BLaER1 (cell line): Measurements from ENCODE around the gene DNAJA2.

Source experiments
- H3K27ac ChIP-seq: shearing (Covaris generic); formaldehyde crosslinking; 2 replicates; pipeline ENCODE4 v1.8.1; 2022
- H3K27me3 ChIP-seq: shearing (Covaris generic); formaldehyde crosslinking; 2 replicates; pipeline ENCODE4 v1.8.1; 2022
- H3K36me3 ChIP-seq: shearing (Covaris generic); formaldehyde crosslinking; 2 replicates; pipeline ENCODE4 v1.8.1; 2022
- H3K4me1 ChIP-seq: shearing (Covaris generic); formaldehyde crosslinking; 2 replicates; pipeline ENCODE4 v1.8.1; 2022
- H3K4me2 ChIP-seq: shearing (Covaris generic); formaldehyde crosslinking; 2 replicates; pipeline ENCODE4 v1.8.1; 2022
- H3K4me3 ChIP-seq: shearing (Covaris generic); formaldehyde crosslinking; 2 replicates; pipeline ENCODE4 v1.8.1; 2022
- H3K9ac ChIP-seq: shearing (Covaris generic); formaldehyde crosslinking; 2 replicates; pipeline ENCODE4 v1.8.1; 2022
- H3K9me3 ChIP-seq: shearing (Covaris generic); formaldehyde crosslinking; 2 replicates; pipeline ENCODE4 v1.8.1; 2022
- H4K20me1 ChIP-seq: shearing (Covaris generic); formaldehyde crosslinking; 2 replicates; pipeline ENCODE4 v1.8.1; 2022
- Cebpa-rat ChIP-seq: shearing (Covaris generic); IDR thresholded peaks from 2 replicates; pipeline ENCODE4 v1.8.1; 2022

DNAJA2 gene

DNA sequence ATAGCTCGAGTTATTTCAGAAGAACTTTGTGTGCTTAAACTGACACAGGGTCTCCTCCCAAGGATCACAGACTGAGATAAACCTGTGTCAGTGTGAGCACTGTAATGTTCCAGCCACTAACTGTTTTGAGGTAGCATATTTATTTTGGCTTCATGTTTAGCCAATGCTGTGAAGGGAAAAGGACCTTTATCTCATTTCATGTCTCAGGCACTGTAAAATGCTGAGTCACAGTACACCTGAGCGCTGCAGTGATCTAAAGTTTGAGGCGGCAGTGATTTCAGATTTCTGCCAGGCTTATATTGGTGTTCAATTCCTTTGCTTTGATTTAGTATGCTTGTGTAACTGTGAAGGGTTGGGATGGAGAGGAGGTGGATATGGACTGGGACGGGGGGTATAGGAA lies 3.1 kb upstream of the DNAJA2 start:
- Histone ChIP-seq H3K27me3 (no peaks in the 10 kb centered on the region), H3K27ac (no peak overlapping the region), H3K4me1 (peaks cover 19% of the 10 kb centered on the region), H4K20me1 (peaks cover 18% of the 10 kb centered on the region), H3K9me3 (no peaks in the 10 kb centered on the region), H3K4me2 (no peak overlapping the region), H3K9ac (no peak overlapping the region), H3K4me3 (no peak overlapping the region), H3K36me3 (peaks cover 4% of the 10 kb centered on the region; the same call in 1 of the 2 replicates)
- TF ChIP-seq Cebpa-rat: no peak

DNA sequence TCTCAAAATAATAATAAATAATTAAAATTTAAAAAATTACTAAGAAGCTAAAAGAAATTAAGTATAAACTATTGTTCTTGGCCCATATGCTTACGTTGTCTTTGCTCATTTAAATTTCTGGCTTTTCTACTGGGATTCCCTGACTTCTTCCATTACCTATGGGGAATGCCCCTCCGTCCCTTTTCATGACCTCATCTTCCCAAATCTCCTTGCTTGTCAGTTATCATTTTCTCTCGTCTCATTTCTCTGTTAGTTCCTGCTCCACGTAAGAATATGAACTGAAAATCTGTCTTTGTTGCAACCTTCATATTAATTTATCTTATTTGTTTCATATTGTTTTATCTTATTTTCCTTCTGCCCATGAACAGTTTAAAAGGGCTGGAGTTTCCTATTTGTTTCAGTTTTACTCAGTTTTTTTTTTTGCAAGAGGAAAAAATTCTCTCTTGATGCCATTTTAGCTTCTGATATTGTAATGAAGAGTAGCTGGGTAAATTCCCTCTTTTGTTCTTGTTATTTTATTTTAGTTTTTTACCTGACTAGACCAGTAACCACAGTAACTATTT lies 2.5 kb upstream of the DNAJA2 start:
- Histone ChIP-seq H3K4me3 (no peak overlapping the region), H4K20me1 (peaks cover 24% of the 10 kb centered on the region), H3K9ac (no peak overlapping the region), H3K4me2 (no peak overlapping the region), H3K27ac (no peak overlapping the region), H3K9me3 (no peaks in the 10 kb centered on the region), H3K36me3 (peaks cover 10% of the 10 kb centered on the region; the same call in 1 of the 2 replicates), H3K4me1 (peaks cover 24% of the 10 kb centered on the region), H3K27me3 (no peaks in the 10 kb centered on the region)
- no peak for TF ChIP-seq Cebpa-rat

DNA sequence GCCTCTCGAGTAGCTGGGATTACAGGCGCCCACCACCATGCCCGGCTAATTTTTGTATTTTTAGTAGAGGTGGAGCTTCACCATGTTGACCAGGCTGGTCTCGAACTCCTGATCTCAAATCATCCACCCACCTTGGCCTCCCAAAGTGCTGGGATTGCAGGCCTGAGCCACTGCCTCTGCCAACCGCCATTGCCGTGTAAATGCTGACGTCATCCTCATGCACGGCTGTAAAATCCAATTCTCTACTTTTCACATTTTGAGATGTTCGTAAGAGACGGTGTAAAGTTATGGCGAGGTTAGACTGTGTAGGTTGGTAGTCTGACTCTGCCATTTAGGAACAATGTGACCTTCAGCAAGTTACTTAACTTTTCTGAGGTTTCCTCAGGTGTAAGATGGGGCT lies 1.7 kb upstream of the DNAJA2 start:
- peaks cover 18% of the 10 kb centered on the region for H3K36me3 ChIP-seq
- no peak overlapping the region for H3K27ac ChIP-seq
- no peak overlapping the region for H3K9ac ChIP-seq
- H3K4me2 ChIP-seq: no peak overlapping the region
- H3K9me3 ChIP-seq: no peaks in the 10 kb centered on the region
- no peak for TF ChIP-seq Cebpa-rat
- H3K4me3 ChIP-seq: no peak overlapping the region
- H3K27me3 ChIP-seq: no peaks in the 10 kb centered on the region
- H3K4me1 ChIP-seq: peaks cover 33% of the 10 kb centered on the region
- H4K20me1 ChIP-seq: peaks cover 32% of the 10 kb centered on the region

DNA sequence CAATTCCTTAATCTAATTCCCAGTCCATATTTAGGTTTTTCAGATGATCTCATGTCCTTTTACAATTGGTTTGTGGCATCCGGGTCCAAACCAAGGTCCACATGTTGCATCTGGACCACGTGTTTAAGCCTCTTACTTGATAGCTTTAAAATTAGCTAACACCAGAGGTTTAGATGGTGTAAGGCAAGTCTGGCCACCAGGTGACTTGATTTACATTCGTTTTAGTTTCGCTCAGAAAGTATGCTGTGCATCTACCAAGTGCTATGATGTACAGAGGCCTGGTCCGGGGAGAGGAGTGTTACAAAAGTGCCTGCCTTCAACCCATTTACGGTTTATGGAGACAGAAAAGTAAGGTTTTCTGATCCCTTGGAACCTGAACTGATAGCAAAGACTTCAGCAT lies 878 bp upstream of the DNAJA2 start:
- Histone ChIP-seq H3K36me3 (peaks cover 24% of the 10 kb centered on the region), H3K4me2 (peak overlapping the region; percentile 88), H3K4me3 (peak overlapping the region; percentile 98), H3K27me3 (no peaks in the 10 kb centered on the region), H3K4me1 (peaks cover 34% of the 10 kb centered on the region), H3K9me3 (no peaks in the 10 kb centered on the region), H3K9ac (peak overlapping the region; percentile 98), H4K20me1 (peaks cover 40% of the 10 kb centered on the region), H3K27ac (peak overlapping the region; percentile 95)
- no peak for TF ChIP-seq Cebpa-rat

DNA sequence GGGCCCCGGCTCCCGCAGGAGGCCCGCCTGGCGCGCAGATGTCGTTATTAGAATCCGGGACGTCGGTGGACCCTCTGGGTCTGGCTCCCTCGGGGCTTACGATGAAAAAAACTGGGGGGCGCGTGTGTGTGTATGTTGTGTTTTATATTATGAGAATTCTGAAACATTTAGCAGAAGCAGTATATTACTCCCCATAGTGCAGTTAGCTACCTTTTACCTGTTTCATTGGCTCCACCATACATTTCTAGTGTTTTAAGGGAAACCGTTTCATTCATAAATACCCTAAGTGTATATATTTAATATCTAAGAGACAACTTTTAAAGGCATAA lies 486 bp upstream of the DNAJA2 start:
- TF ChIP-seq Cebpa-rat: no peak
- H4K20me1 ChIP-seq: peaks cover 44% of the 10 kb centered on the region
- peak overlapping the region; percentile 98 for H3K4me3 ChIP-seq
- H3K27ac ChIP-seq: peak overlapping the region; percentile 95
- H3K27me3 ChIP-seq: no peaks in the 10 kb centered on the region
- peak overlapping the region; percentile 98 for H3K9ac ChIP-seq
- peaks cover 28% of the 10 kb centered on the region for H3K36me3 ChIP-seq
- peaks cover 34% of the 10 kb centered on the region for H3K4me1 ChIP-seq
- peak overlapping the region; percentile 88 for H3K4me2 ChIP-seq
- no peaks in the 10 kb centered on the region for H3K9me3 ChIP-seq

DNA sequence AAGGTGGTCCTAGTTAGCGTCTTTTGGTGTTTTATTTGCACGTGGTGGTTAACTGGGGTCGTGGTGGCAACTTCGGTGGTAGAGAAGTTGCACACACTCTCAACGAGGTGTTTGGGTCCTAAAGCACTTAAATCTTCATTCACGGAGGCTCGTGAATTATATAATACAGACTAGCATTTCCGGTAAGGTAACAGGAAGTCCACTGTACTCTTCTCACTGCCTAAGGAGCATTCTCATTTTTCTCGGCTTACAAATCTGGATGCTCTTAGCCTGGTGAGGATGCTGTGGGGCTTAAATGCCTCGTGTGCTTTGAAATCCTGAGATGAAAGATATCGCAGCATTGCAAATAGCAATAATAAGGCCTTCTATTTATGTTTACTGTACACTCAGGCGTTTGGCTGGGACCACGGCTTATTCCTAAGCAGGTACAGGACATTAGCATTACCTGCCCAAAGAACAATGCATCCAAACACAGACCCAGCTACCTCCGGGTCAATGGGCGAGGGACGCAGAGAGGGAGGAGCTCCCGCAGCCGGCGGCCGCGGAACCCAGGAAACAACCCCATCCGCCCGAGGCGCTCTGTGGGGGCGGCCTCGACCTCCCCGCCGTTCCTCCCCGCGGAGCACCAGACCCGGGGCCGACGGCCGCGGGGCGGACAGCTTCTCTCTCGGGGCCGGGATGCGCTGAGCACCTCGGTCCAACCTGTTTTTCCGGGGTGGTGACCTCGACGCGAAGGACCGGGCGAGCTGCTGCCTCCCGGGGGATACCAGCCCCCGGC lies 856 bp downstream of the DNAJA2 start:
- H3K27me3 ChIP-seq: no peaks in the 10 kb centered on the region
- TF ChIP-seq Cebpa-rat: no peak

DNA sequence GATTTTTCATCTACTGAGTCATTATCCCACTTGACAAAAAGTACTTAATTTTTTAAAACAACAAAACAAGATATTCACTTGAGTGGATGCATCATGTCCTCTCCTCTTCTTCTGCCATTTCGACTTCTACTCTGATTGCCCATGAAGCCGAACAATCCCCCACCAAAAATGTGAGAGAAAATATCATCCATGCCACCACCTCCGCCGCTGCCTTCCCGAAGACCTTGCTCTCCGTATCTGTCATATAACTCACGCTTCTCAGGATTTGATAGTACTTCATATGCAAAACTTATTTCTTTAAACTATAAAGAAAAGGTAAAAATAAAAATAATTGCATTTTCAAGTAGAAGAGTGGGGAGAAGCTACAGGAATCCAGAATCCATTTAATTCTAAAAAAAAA lies 2.2 kb downstream of the DNAJA2 start:
- Histone ChIP-seq H3K9me3 (no peaks in the 10 kb centered on the region), H3K4me2 (peak overlapping the region; percentile 88), H3K27me3 (no peaks in the 10 kb centered on the region), H3K9ac (0 out of 2 replicates have a peak overlapping the region, but pooled peaks have one; percentile 98), H3K27ac (no peak overlapping the region), H3K36me3 (peaks cover 55% of the 10 kb centered on the region), H3K4me1 (peaks cover 34% of the 10 kb centered on the region), H3K4me3 (no peak overlapping the region), H4K20me1 (peaks cover 71% of the 10 kb centered on the region)
- TF ChIP-seq Cebpa-rat: no peak

More for the DNA sequence above, 856 bp downstream of the DNAJA2 start:
- Histone ChIP-seq H3K27ac (peak overlapping the region; percentile 95), H3K4me1 (peaks cover 34% of the 10 kb centered on the region), H3K36me3 (peaks cover 41% of the 10 kb centered on the region), H4K20me1 (peaks cover 58% of the 10 kb centered on the region), H3K9ac (peak overlapping the region; percentile 98), H3K4me2 (peak overlapping the region; percentile 88), H3K4me3 (peak overlapping the region; percentile 98), H3K9me3 (no peaks in the 10 kb centered on the region)

DNA sequence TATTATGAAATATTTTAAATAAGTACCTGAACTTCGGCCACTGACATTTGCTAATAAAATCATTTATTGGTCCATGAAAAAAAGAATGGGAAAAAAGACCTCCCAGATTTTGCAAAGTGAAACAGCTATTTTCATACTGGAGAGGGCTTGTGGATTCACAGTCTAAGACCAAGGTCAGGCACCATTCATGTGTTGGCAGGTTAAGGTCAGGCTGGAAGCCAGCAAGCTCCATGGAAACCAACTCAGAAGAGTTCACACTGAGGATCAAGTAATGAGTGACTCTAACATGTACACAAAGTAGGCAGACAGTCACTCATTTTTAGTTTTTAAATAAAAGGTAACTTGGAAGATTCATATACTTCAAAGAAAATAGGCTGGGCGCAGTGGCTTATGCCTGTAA lies 3.4 kb downstream of the DNAJA2 start:
- no peak for TF ChIP-seq Cebpa-rat
- no peak overlapping the region for H3K4me3 ChIP-seq
- no peaks in the 10 kb centered on the region for H3K9me3 ChIP-seq
- peaks cover 34% of the 10 kb centered on the region for H3K4me1 ChIP-seq
- H4K20me1 ChIP-seq: peaks cover 83% of the 10 kb centered on the region
- peaks cover 67% of the 10 kb centered on the region for H3K36me3 ChIP-seq
- no peaks in the 10 kb centered on the region for H3K27me3 ChIP-seq
- no peak overlapping the region for H3K9ac ChIP-seq
- H3K4me2 ChIP-seq: no peak overlapping the region
- no peak overlapping the region for H3K27ac ChIP-seq

DNA sequence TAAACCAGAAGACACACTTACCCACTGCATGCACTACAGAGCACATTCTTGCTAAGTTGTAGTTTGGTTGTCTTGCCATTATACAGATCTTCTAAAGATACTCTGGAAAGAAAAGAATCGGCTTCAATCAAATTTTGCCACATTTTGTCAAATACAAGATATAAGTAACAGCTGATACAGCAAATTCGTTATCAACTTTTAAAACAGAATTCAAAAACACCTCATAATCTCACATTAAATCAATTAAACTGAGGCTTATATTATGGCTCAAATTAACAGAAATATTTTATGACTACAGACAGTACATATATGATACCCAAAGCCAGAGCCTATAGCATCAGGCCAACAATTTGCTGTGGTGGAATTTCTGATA lies 5.4 kb downstream of the DNAJA2 start:
- no peak overlapping the region for H3K9ac ChIP-seq
- peaks cover 100% of the 10 kb centered on the region for H4K20me1 ChIP-seq
- no peak overlapping the region for H3K4me2 ChIP-seq
- H3K27ac ChIP-seq: no peak overlapping the region
- TF ChIP-seq Cebpa-rat: no peak
- H3K4me1 ChIP-seq: peaks cover 25% of the 10 kb centered on the region
- H3K36me3 ChIP-seq: peaks cover 87% of the 10 kb centered on the region
- H3K4me3 ChIP-seq: no peak overlapping the region
- no peaks in the 10 kb centered on the region for H3K27me3 ChIP-seq
- no peaks in the 10 kb centered on the region for H3K9me3 ChIP-seq

DNA sequence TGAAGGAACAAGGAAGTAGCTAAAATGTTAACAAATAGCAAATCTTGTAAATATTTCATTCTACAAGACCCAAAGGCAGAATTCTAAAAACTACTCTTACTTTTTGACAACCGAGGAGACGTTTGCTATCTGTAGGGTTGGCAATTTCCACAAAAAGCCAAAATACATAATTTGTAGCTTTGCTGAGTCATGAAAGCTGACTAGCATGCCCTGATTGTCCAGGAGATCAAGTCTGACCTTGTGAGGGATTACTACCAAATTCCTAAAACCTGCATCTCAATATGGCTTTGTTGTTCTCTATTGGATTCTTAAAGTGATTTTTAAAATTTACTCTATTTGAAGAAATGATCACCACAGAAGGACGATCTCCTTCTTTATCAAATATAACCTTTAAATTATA lies 10.8 kb downstream of the DNAJA2 start:
- no peak for TF ChIP-seq Cebpa-rat
- Histone ChIP-seq H3K36me3 (peaks cover 100% of the 10 kb centered on the region), H3K27me3 (no peaks in the 10 kb centered on the region), H3K27ac (no peak overlapping the region), H3K9ac (no peak overlapping the region), H3K4me2 (no peak overlapping the region), H3K4me1 (peaks cover 7% of the 10 kb centered on the region; the same call in 1 of the 2 replicates), H3K4me3 (no peak overlapping the region), H4K20me1 (peaks cover 99% of the 10 kb centered on the region), H3K9me3 (no peaks in the 10 kb centered on the region)
